GM23338 (cell line): Measurements from ENCODE around the gene AGTRAP. TPM values are rescaled to one million over a fixed set of nuclear protein-coding genes. Genes with fewer than 3 reads are reported as not detected.
A peak's percentile ranks its signal among the peaks of the same experiment; 100 is the strongest.

Source experiments
- ATAC-seq: fragments of 200-7000 bp; cut with Tn5 transposase; 3 replicates; pipeline ENCODE4 v1.9.1; 2020
- DNase-seq: peaks from one replicate; pipeline ENCODE4 v3.0.0-alpha.2; 2015; ENCODE audit warnings: low spot score
- H2AFZ ChIP-seq: fragments of 200-600 bp; sonication (generic); 2 replicates; pipeline ENCODE4 v1.8.0; 2016; ENCODE audit warnings: antibody characterized with exemption, mild to moderate bottlenecking, moderate library complexity
- H3F3A ChIP-seq: fragments of 200-600 bp; sonication (generic); replicated peaks from 2 replicates; pipeline ENCODE4 v1.8.0; 2017; ENCODE audit warnings: antibody characterized with exemption, mixed run types, low read depth
- H3K27ac ChIP-seq: fragments of 200-600 bp; sonication (generic); 2 replicates; pipeline ENCODE4 v1.6.1; 2016; ENCODE audit warnings: low read depth
- H3K27me3 ChIP-seq: fragments of 200-600 bp; sonication (generic); 2 replicates; pipeline ENCODE4 v1.8.0; 2016; ENCODE audit warnings: mild to moderate bottlenecking, mixed run types, moderate library complexity; ENCODE audit not compliant: insufficient read depth
- H3K36me3 ChIP-seq: fragments of 200-600 bp; sonication (generic); 2 replicates; pipeline ENCODE4 v1.8.0; 2016; ENCODE audit warnings: mild to moderate bottlenecking; ENCODE audit not compliant: insufficient read depth
- H3K4me1 ChIP-seq: fragments of 200-600 bp; sonication (generic); 2 replicates; pipeline ENCODE4 v1.8.0; 2016; ENCODE audit warnings: mild to moderate bottlenecking, moderate library complexity; ENCODE audit not compliant: insufficient read depth
- H3K4me2 ChIP-seq: fragments of 200-600 bp; sonication (generic); 2 replicates; pipeline ENCODE4 v1.7.1; 2017; ENCODE audit warnings: mixed run types
- H3K4me3 ChIP-seq: fragments of 200-600 bp; sonication (generic); 2 replicates; pipeline ENCODE4 v1.6.1; 2016; ENCODE audit warnings: mixed run types
- H3K79me2 ChIP-seq: fragments of 200-600 bp; sonication (generic); replicated peaks from 2 replicates; pipeline ENCODE4 v1.8.0; 2017; ENCODE audit warnings: mild to moderate bottlenecking; ENCODE audit not compliant: insufficient read depth
- H3K9me2 ChIP-seq: fragments of 200-600 bp; sonication (generic); 2 replicates; pipeline ENCODE4 v1.8.0; 2017; ENCODE audit not compliant: insufficient read depth
- H4K20me1 ChIP-seq: fragments of 200-600 bp; sonication (generic); replicated peaks from 2 replicates; pipeline ENCODE4 v1.8.0; 2017; ENCODE audit warnings: mild to moderate bottlenecking; ENCODE audit not compliant: insufficient read depth
- H3K27ac Mint-ChIP-seq: 2 replicates; pipeline ENCODE4 v1.8.0; 2020; ENCODE audit warnings: inconsistent platforms, mild to moderate bottlenecking, moderate library complexity, mixed read lengths
- H3K27me3 Mint-ChIP-seq: 3 replicates; pipeline ENCODE4 v1.8.0; 2022; ENCODE audit warnings: low read depth, mild to moderate bottlenecking, moderate library complexity, mixed read lengths, inconsistent platforms; ENCODE audit not compliant: insufficient read depth, poor library complexity
- H3K36me3 Mint-ChIP-seq: 3 replicates; pipeline ENCODE4 v1.8.0; 2021; ENCODE audit warnings: low read depth, mild to moderate bottlenecking, inconsistent platforms, moderate library complexity, mixed read lengths
- H3K4me1 Mint-ChIP-seq: 3 replicates; pipeline ENCODE4 v1.8.0; 2020; ENCODE audit warnings: mild to moderate bottlenecking, inconsistent platforms, mixed read lengths
- H3K4me3 Mint-ChIP-seq: 3 replicates; pipeline ENCODE4 v1.8.0; 2021; ENCODE audit warnings: moderate library complexity, mild to moderate bottlenecking, inconsistent platforms, mixed read lengths
- H3K9me3 Mint-ChIP-seq: 3 replicates; pipeline ENCODE4 v1.8.0; 2020; ENCODE audit warnings: moderate library complexity, mild to moderate bottlenecking, inconsistent platforms, mixed read lengths
- CREB1 ChIP-seq: fragments of 250-450 bp; sonication (Bioruptor Pico); IDR thresholded peaks from 2 replicates; pipeline ENCODE4 v1.5.0; 2020; ENCODE audit warnings: low read depth, mild to moderate bottlenecking, moderate library complexity
- ETS1 ChIP-seq: IDR thresholded peaks from 2 replicates; pipeline ENCODE4 v1.6.1; 2016; ENCODE audit warnings: antibody characterized with exemption
- EZH2phosphoT487 ChIP-seq: fragments of 200-600 bp; sonication (generic); IDR thresholded peaks from one replicate; pipeline ENCODE4 v1.8.1; 2018; ENCODE audit warnings: antibody characterized with exemption; ENCODE audit not compliant: unreplicated experiment
- JUNB ChIP-seq: IDR thresholded peaks from one replicate; pipeline ENCODE4 v1.6.1; 2016; ENCODE audit warnings: antibody characterized with exemption; ENCODE audit not compliant: unreplicated experiment
- POLR2AphosphoS5 ChIP-seq: IDR thresholded peaks from 2 replicates; pipeline ENCODE4 v1.6.1; 2016; ENCODE audit warnings: antibody characterized with exemption, low read depth
- STAT1 ChIP-seq: IDR thresholded peaks from one replicate; pipeline ENCODE4 v1.6.1; 2016; ENCODE audit warnings: antibody characterized with exemption; ENCODE audit not compliant: unreplicated experiment
- ZNF114 ChIP-seq: fragments of 250-450 bp; sonication (Bioruptor Pico); IDR thresholded peaks from 2 replicates; pipeline ENCODE4 v1.5.0; 2020; ENCODE audit warnings: mild to moderate bottlenecking, moderate library complexity
- polyA plus RNA-seq: library from polyadenylated mRNA; unstranded; fragments of >200 nt; fragmentation: Nextera tagmentation; extraction: Ambion mirVana; gene quantifications from 2 replicates; pipeline ENCODE4 v1.2.1, GENCODE V29; 2016
- total RNA-seq: library from RNA; depleted of rRNA; stranded (reverse); fragments of >200 nt; shearing (Covaris generic); gene quantifications from 2 replicates; pipeline ENCODE4 v1.2.3, GENCODE V29; 2014
- TF ChIP-seq, protein P1 (sequence below), 2 experiments: fragments of 200-600 bp in 1 of 2; sonication (generic) in 1 of 2; conservative IDR thresholded peaks; 2 replicates each; pipeline versions ENCODE4 v1.5.1 to v1.6.1; 2016 to 2017; ENCODE audit warnings: antibody characterized with exemption in 2 of 2, low read depth in 2 of 2, mild to moderate bottlenecking in 2 of 2, moderate library complexity in 1 of 2
- TF ChIP-seq, protein P2 (sequence below): IDR thresholded peaks from one replicate; pipeline ENCODE4 v1.6.1; 2018; ENCODE audit warnings: antibody characterized with exemption; ENCODE audit not compliant: unreplicated experiment

Gene AGTRAP
- total and polyA plus RNA-seq, 2 experiments from 2014 or later = 79.4 to 102 TPM

DNA sequence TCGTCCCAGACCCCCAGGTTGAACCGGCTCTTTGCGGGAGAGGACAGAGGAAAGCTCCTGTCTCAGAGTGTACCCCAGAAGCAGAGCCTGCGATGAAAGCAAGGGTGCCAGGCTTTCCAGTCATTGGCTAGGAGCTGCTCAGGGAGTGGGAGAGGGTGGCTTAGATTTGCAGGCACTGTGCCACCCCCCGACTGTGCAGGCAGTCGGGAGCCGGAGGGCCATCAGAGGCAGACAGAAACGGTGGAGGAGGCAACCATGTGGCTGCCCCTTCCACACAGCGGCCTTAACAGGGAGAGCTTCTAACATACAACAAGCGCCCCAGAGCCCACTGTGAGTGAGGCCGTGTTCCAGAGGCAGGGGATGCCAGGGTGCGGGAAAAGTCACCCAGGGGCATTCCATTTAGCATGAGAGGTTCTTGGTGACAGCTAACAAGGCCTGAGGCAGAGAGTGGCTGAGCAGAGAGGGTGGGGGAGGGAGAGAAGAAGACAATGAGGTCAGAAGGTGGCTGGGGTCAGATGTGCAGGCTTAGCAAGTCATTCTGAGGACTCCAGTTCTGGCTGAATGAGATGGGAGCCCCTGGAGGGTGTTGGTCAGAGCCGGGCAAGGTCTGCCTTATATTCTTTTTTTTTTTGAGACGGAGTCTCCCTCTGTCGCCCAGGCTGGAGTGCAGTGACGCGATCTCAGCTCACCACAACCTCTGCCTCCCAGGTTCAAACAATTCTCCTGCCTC lies 16.6 kb downstream of the AGTRAP start:
- Histone ChIP-seq H3K27me3 (no peaks in the 10 kb centered on the region), H3K27ac (no peak overlapping the region), H3K4me2 (no peak overlapping the region), H3K79me2 (no peaks in the 10 kb centered on the region), H3K9me2 (no peaks in the 10 kb centered on the region), H4K20me1 (no peaks in the 10 kb centered on the region), H2AFZ (no peak overlapping the region), H3K4me1 (no peaks in the 10 kb centered on the region; the same call in 1 of the 2 replicates), H3F3A (peaks cover 7% of the 10 kb centered on the region; the same call in 1 of the 2 replicates), H3K36me3 (no peaks in the 10 kb centered on the region; the same call in 1 of the 2 replicates), H3K4me3 (no peak overlapping the region)
- Mint-ChIP-seq H3K9me3 (peaks cover 13% of the 10 kb centered on the region), H3K27ac (no peak overlapping the region), H3K36me3 (peaks cover 13% of the 10 kb centered on the region), H3K4me3 (no peak overlapping the region), H3K27me3 (peaks cover 19% of the 10 kb centered on the region), H3K4me1 (peaks cover 21% of the 10 kb centered on the region)
- peak; percentile 12; the same call in 2 of the 3 replicates for ATAC-seq
- no peak for TF ChIP-seq CREB1 (CRISPR knock-in tag)
- no peak for TF ChIP-seq ETS1
- TF ChIP-seq POLR2AphosphoS5 = no peak
- DNase-seq = no peak

- Mint-ChIP-seq H3K27me3 (peaks cover 19% of the 10 kb centered on the region), H3K27ac (no peak overlapping the region), H3K4me1 (peaks cover 21% of the 10 kb centered on the region), H3K4me3 (no peak overlapping the region), H3K36me3 (peaks cover 13% of the 10 kb centered on the region), H3K9me3 (peaks cover 19% of the 10 kb centered on the region)
- peaks cover 7% of the 10 kb centered on the region; the same call in 1 of the 2 replicates for H3F3A ChIP-seq
- DNase-seq = peak; percentile 49
- no peak for TF ChIP-seq POLR2AphosphoS5
- no peaks in the 10 kb centered on the region for H3K36me3 ChIP-seq
- H3K27ac ChIP-seq = no peak overlapping the region
- H3K79me2 ChIP-seq = no peaks in the 10 kb centered on the region
- no peak overlapping the region for H3K4me2 ChIP-seq
- no peak overlapping the region for H2AFZ ChIP-seq
- H3K4me3 ChIP-seq = no peak overlapping the region
- no peaks in the 10 kb centered on the region for H3K27me3 ChIP-seq
- peak; percentile 8; the same call in 1 of the 3 replicates for ATAC-seq
- H3K9me2 ChIP-seq = no peaks in the 10 kb centered on the region
- H3K4me1 ChIP-seq = no peaks in the 10 kb centered on the region; the same call in 1 of the 2 replicates
- H4K20me1 ChIP-seq = no peaks in the 10 kb centered on the region
These were observed 17.7 kb downstream of the AGTRAP start for GRCh38 chr1:11753555-11754208.

DNA sequence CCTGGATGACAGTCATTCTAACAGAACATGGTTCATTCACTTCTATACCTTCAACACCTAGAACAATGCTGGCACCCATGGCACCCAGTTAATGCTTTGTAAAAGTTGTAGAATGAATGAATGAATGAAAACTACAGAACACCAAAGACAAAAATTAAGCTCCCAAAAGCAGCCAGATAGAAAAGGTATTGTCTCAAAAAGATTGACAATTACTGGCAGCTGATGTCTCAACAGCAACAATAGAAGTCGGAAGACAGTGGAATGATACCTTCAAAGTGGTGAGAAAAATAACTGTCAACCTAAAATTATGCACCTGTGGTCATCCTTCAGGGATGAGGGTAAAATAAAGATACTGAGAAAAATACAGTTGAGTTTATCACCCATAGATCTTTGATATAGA lies 21.1 kb downstream of the AGTRAP start:
- no peaks in the 10 kb centered on the region; the same call in 2 of the 3 replicates for H3K36me3 Mint-ChIP-seq
- H3K9me3 Mint-ChIP-seq = peaks cover 22% of the 10 kb centered on the region
- H3K4me1 Mint-ChIP-seq = peaks cover 15% of the 10 kb centered on the region
- TF ChIP-seq, protein P1, sequence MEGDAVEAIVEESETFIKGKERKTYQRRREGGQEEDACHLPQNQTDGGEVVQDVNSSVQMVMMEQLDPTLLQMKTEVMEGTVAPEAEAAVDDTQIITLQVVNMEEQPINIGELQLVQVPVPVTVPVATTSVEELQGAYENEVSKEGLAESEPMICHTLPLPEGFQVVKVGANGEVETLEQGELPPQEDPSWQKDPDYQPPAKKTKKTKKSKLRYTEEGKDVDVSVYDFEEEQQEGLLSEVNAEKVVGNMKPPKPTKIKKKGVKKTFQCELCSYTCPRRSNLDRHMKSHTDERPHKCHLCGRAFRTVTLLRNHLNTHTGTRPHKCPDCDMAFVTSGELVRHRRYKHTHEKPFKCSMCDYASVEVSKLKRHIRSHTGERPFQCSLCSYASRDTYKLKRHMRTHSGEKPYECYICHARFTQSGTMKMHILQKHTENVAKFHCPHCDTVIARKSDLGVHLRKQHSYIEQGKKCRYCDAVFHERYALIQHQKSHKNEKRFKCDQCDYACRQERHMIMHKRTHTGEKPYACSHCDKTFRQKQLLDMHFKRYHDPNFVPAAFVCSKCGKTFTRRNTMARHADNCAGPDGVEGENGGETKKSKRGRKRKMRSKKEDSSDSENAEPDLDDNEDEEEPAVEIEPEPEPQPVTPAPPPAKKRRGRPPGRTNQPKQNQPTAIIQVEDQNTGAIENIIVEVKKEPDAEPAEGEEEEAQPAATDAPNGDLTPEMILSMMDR (conservative IDR thresholded peaks at IDR 0.05; ENCODE audit: low read depth in 2 of 2) = no peak
- no peak for TF ChIP-seq JUNB
- no peak for TF ChIP-seq ETS1
- no peak for TF ChIP-seq STAT1
- TF ChIP-seq EZH2phosphoT487 = no peak
- TF ChIP-seq ZNF114 (CRISPR knock-in tag) = no peak
- TF ChIP-seq, protein P2, sequence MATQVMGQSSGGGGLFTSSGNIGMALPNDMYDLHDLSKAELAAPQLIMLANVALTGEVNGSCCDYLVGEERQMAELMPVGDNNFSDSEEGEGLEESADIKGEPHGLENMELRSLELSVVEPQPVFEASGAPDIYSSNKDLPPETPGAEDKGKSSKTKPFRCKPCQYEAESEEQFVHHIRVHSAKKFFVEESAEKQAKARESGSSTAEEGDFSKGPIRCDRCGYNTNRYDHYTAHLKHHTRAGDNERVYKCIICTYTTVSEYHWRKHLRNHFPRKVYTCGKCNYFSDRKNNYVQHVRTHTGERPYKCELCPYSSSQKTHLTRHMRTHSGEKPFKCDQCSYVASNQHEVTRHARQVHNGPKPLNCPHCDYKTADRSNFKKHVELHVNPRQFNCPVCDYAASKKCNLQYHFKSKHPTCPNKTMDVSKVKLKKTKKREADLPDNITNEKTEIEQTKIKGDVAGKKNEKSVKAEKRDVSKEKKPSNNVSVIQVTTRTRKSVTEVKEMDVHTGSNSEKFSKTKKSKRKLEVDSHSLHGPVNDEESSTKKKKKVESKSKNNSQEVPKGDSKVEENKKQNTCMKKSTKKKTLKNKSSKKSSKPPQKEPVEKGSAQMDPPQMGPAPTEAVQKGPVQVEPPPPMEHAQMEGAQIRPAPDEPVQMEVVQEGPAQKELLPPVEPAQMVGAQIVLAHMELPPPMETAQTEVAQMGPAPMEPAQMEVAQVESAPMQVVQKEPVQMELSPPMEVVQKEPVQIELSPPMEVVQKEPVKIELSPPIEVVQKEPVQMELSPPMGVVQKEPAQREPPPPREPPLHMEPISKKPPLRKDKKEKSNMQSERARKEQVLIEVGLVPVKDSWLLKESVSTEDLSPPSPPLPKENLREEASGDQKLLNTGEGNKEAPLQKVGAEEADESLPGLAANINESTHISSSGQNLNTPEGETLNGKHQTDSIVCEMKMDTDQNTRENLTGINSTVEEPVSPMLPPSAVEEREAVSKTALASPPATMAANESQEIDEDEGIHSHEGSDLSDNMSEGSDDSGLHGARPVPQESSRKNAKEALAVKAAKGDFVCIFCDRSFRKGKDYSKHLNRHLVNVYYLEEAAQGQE = no peak

More for the DNA sequence above, 21.1 kb downstream of the AGTRAP start:
- Histone ChIP-seq H3K27me3 (peaks cover 25% of the 10 kb centered on the region), H3K4me2 (no peak overlapping the region), H3K36me3 (no peaks in the 10 kb centered on the region), H3F3A (0 out of 2 replicates have a peak, but pooled peaks cover 2% of the 10 kb centered on the region), H3K4me3 (no peak overlapping the region), H3K27ac (no peak overlapping the region), H4K20me1 (no peaks in the 10 kb centered on the region), H2AFZ (no peak overlapping the region), H3K4me1 (no peaks in the 10 kb centered on the region; the same call in 1 of the 2 replicates), H3K79me2 (no peaks in the 10 kb centered on the region), H3K9me2 (no peaks in the 10 kb centered on the region)
- Mint-ChIP-seq H3K4me3 (no peak overlapping the region), H3K27ac (no peak overlapping the region), H3K27me3 (peaks cover 33% of the 10 kb centered on the region)
- ATAC-seq = no peak
- DNase-seq = no peak
